Measurements from ENCODE around the gene MAP4K3.

GRCh38 chr2:39232141-39232540 lies 204.9 kb downstream of the MAP4K3 start:
- TF ChIP-seq POLR2AphosphoS5 (IDR thresholded peaks at IDR 0.05; ENCODE audit: borderline replicate concordance, low read depth, low read length) (no peak), EZH2 (IDR thresholded peaks at IDR 0.05) (no peak)

All from SK-N-MC (cell line).